Left ventricle myocardium inferior (tissue), 1 donor: Measurements from ENCODE around the gene BCDIN3D. TPM values are rescaled to one million over a fixed set of nuclear protein-coding genes. Genes with fewer than 3 reads are reported as not detected.

ENCODE experiments used
- DNase-seq: peaks from one replicate; pipeline ENCODE4 v3.0.0-alpha.2; 2020
- H3K27ac ChIP-seq: fragments of 200-600 bp; replicated peaks from 2 replicates; pipeline ENCODE4 v1.8.0; 2021
- H3K27me3 ChIP-seq: fragments of 200-600 bp; 2 replicates; pipeline ENCODE4 v1.8.0; 2021; ENCODE audit warnings: low read depth
- H3K36me3 ChIP-seq: fragments of 200-600 bp; 2 replicates; pipeline ENCODE4 v1.8.0; 2021
- H3K4me1 ChIP-seq: fragments of 200-600 bp; 2 replicates; pipeline ENCODE4 v1.8.0; 2021
- H3K4me3 ChIP-seq: fragments of 200-600 bp; 2 replicates; pipeline ENCODE4 v1.8.0; 2021; ENCODE audit warnings: mild to moderate bottlenecking, moderate library complexity
- H3K9me3 ChIP-seq: fragments of 200-600 bp; replicated peaks from 2 replicates; pipeline ENCODE4 v1.8.0; 2021
- intact Hi-C: fragments of 100-400 bp; cut with micrococcal nuclease; formaldehyde crosslinking; loops from one replicate; pipeline ENCODE4 v1.11.0; 2022
- total RNA-seq: library from RNA; stranded (reverse); fragmentation: NEBNext Ultra II Directional; extraction: Animal tissue kit (Norgen Biotek cat#: 25700); gene quantifications from one replicate; pipeline ENCODE4 v1.2.1, GENCODE V29; 2021
- TF ChIP-seq, protein P1 (sequence below): fragments of 200-600 bp; IDR thresholded peaks from 2 replicates; pipeline ENCODE4 v1.8.0; 2021; ENCODE audit warnings: antibody characterized with exemption, mild to moderate bottlenecking, borderline replicate concordance
- donor health status: DM: no; HTN: yes; CAD: no; lungs with severe emphysema.

Gene BCDIN3D
- total RNA-seq, 1 donor from 2014 or later = 2.9 TPM

GRCh38 chr12:49811136-49811535 is 31.8 kb downstream of the BCDIN3D start:
- Histone ChIP-seq H3K36me3 (no peaks in the 10 kb centered on the region), H3K27ac (peak overlapping the region; percentile 91), H3K27me3 (no peaks in the 10 kb centered on the region), H3K9me3 (no peaks in the 10 kb centered on the region), H3K4me1 (peaks cover 72% of the 10 kb centered on the region), H3K4me3 (no peak overlapping the region)
- no peak for DNase-seq
- TF ChIP-seq, protein P1, sequence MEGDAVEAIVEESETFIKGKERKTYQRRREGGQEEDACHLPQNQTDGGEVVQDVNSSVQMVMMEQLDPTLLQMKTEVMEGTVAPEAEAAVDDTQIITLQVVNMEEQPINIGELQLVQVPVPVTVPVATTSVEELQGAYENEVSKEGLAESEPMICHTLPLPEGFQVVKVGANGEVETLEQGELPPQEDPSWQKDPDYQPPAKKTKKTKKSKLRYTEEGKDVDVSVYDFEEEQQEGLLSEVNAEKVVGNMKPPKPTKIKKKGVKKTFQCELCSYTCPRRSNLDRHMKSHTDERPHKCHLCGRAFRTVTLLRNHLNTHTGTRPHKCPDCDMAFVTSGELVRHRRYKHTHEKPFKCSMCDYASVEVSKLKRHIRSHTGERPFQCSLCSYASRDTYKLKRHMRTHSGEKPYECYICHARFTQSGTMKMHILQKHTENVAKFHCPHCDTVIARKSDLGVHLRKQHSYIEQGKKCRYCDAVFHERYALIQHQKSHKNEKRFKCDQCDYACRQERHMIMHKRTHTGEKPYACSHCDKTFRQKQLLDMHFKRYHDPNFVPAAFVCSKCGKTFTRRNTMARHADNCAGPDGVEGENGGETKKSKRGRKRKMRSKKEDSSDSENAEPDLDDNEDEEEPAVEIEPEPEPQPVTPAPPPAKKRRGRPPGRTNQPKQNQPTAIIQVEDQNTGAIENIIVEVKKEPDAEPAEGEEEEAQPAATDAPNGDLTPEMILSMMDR = no peak
- intact Hi-C loops = no loop called here

- Histone ChIP-seq H3K4me3 (peak overlapping the region; percentile 48), H3K9me3 (no peaks in the 10 kb centered on the region), H3K27ac (peak overlapping the region; percentile 91), H3K27me3 (no peaks in the 10 kb centered on the region), H3K4me1 (peaks cover 75% of the 10 kb centered on the region), H3K36me3 (peaks cover 11% of the 10 kb centered on the region)
- no peak for DNase-seq
- intact Hi-C loops = no loop called here
- TF ChIP-seq, protein P1 = no peak
Measured at GRCh38 chr12:49809906-49810389, 33.0 kb downstream of the BCDIN3D start.

DNA sequence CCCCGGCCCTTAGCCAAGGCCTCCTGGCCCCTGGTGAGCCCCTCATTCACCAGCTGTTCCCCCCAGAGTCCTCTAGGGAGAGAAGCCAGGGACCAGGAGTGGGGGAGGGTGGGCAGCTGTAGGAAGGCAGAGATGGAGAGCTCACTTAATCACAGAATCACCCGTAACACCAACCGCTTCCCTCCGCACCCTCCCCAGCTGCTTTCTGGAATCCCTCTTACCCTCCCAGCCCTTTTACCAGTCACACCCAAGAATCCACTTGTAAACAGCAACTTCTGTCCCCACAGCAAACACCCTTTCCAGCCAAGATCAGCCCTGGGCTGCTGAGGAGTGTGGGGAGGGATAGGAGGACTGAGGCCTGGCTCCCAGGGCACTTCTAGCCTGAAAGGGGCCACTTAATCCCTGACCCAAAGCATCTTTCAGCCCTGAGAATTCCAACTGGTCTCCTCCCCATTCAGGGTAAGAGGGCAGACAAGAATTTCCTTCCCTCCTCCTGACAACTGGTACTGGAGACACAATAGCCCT is 33.5 kb downstream of the BCDIN3D start:
- H3K4me1 ChIP-seq = peaks cover 76% of the 10 kb centered on the region
- no peaks in the 10 kb centered on the region for H3K27me3 ChIP-seq
- DNase-seq = peak; percentile 60
- peak overlapping the region; percentile 91 for H3K27ac ChIP-seq
- no peaks in the 10 kb centered on the region for H3K9me3 ChIP-seq
- peaks cover 16% of the 10 kb centered on the region for H3K36me3 ChIP-seq
- intact Hi-C loops = no loop called here
- H3K4me3 ChIP-seq = peak overlapping the region; percentile 48
- TF ChIP-seq, protein P1 = no peak

DNA sequence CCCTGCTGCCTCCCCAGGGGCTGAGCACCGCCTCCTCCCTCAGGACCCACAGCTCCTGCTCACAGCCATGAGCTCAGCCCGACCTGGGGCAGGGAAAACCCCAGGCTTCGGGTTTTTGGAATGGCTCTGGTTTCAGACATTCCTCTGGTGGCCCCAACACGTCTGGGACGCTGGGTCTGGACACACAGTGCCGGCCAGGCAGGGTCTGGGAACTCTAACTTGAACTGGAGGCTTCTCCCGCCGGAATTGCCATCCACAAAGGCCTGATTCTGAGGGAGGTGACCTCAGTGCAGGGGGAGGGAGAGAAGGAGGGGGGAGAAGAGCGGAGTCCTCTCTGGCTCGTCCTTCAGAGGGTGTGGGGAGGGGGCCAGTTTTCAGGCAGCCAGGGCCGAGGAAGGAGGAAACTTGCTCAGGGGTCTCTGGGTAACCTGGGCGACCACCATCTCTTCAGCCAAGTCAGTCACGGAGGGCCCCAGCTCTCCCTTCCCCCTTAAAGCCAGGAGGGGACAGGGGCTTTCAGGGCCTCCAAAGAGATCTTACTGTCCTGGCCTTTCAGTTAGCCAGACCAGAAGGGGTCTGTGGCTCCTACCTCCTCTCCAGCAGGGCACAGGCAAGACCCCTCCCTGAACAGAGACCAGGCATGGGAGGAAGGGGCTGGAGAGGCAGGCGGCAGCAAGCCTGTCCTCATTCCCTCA is 34.1 kb downstream of the BCDIN3D start:
- H3K36me3 ChIP-seq = peaks cover 21% of the 10 kb centered on the region
- H3K27me3 ChIP-seq = no peaks in the 10 kb centered on the region
- TF ChIP-seq, protein P1 = no peak
- peak; percentile 76 for DNase-seq
- peak overlapping the region; percentile 48 for H3K4me3 ChIP-seq
- H3K9me3 ChIP-seq = no peaks in the 10 kb centered on the region
- intact Hi-C loops = no loop called here
- peak overlapping the region; percentile 91 for H3K27ac ChIP-seq
- peaks cover 82% of the 10 kb centered on the region for H3K4me1 ChIP-seq

DNA sequence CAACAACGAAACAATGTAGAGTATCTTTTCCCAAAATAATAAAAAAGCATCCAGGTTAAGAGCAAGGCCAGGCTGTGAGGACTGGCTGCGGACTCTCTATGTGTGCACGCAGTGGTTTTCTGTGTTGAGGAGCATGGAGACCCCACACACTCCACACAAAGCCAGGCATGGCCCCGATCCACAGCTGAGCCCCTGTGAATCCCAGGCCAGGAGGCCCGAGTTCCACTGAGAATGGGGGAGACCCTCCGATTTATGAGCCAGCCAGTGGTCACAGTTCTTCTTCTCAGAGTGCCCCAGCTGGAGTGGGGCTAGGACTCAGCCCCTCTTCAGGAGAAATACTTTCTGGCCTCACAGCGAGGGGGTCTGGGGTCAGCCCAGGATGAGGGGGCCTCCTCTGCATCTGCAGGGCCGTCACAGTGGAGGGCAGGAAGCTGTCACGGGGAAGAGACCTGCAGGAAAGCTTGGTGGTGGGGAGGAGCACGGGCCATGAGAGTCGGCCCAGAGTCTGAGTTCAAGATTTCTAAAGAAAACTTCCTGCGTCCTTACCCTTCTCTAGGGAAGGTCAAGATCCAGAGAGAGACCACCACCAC is 34.8 kb downstream of the BCDIN3D start:
- peak overlapping the region; percentile 48 for H3K4me3 ChIP-seq
- intact Hi-C loops = no loop called here
- peaks cover 87% of the 10 kb centered on the region for H3K4me1 ChIP-seq
- peaks cover 29% of the 10 kb centered on the region for H3K36me3 ChIP-seq
- H3K27me3 ChIP-seq = no peaks in the 10 kb centered on the region
- H3K9me3 ChIP-seq = no peaks in the 10 kb centered on the region
- H3K27ac ChIP-seq = peak overlapping the region; percentile 91
- TF ChIP-seq, protein P1 = no peak
- DNase-seq = no peak
